ENCODE results near the gene IGSF22.

IGSF22 gene

GRCh38 chr11:18713646-18714442, 12.1 kb downstream of the IGSF22 start:
- DNase-seq = no peak
- TF ChIP-seq GATA1 (IDR thresholded peaks at IDR 0.05; ENCODE audit: low read depth, low read length) (no peak), POLR2A (IDR thresholded peaks at IDR 0.05; ENCODE audit: low read length) (no peak)

GRCh38 chr11:18710545-18710944, 15.4 kb downstream of the IGSF22 start:
- no peak for DNase-seq
- TF ChIP-seq POLR2A (IDR thresholded peaks at IDR 0.05; ENCODE audit: low read length) = no peak
- no peak for TF ChIP-seq GATA1 (IDR thresholded peaks at IDR 0.05; ENCODE audit: low read depth, low read length)

GRCh38 chr11:18709414-18709813, 16.6 kb downstream of the IGSF22 start:
- TF ChIP-seq GATA1 (IDR thresholded peaks at IDR 0.05; ENCODE audit: low read depth, low read length) = no peak
- TF ChIP-seq POLR2A (IDR thresholded peaks at IDR 0.05; ENCODE audit: low read length) = no peak
- DNase-seq = no peak

GRCh38 chr11:18707811-18708340, 18.1 kb downstream of the IGSF22 start:
- no peak for TF ChIP-seq GATA1 (IDR thresholded peaks at IDR 0.05; ENCODE audit: low read depth, low read length)
- no peak for TF ChIP-seq POLR2A (IDR thresholded peaks at IDR 0.05; ENCODE audit: low read length)
- no peak for DNase-seq

GRCh38 chr11:18706330-18707243, 19.4 kb downstream of the IGSF22 start:
- TF ChIP-seq POLR2A (IDR thresholded peaks at IDR 0.05; ENCODE audit: low read length) (no peak), GATA1 (IDR thresholded peaks at IDR 0.05; ENCODE audit: low read depth, low read length) (no peak)

GRCh38 chr11:18705651-18706281, 20.2 kb downstream of the IGSF22 start:
- TF ChIP-seq GATA1 (IDR thresholded peaks at IDR 0.05; ENCODE audit: low read depth, low read length) (no peak), POLR2A (IDR thresholded peaks at IDR 0.05; ENCODE audit: low read length) (no peak)
- no peak for DNase-seq

More at GRCh38 chr11:18706330-18707243, 19.4 kb downstream of the IGSF22 start:
- no peak for DNase-seq

- TF ChIP-seq GATA1 (IDR thresholded peaks at IDR 0.05; ENCODE audit: low read depth, low read length) (no peak), POLR2A (IDR thresholded peaks at IDR 0.05; ENCODE audit: low read length) (no peak)
- DNase-seq = no peak
These were observed 21.3 kb downstream of the IGSF22 start for GRCh38 chr11:18704698-18705097.

GRCh38 chr11:18704045-18704645, 21.8 kb downstream of the IGSF22 start:
- DNase-seq = no peak
- TF ChIP-seq POLR2A (IDR thresholded peaks at IDR 0.05; ENCODE audit: low read length) = no peak
- no peak for TF ChIP-seq GATA1 (IDR thresholded peaks at IDR 0.05; ENCODE audit: low read depth, low read length)

- DNase-seq = no peak
- TF ChIP-seq GATA1 (IDR thresholded peaks at IDR 0.05; ENCODE audit: low read depth, low read length) = no peak
- no peak for TF ChIP-seq POLR2A (IDR thresholded peaks at IDR 0.05; ENCODE audit: low read length)
These were observed 22.8 kb downstream of the IGSF22 start for GRCh38 chr11:18703001-18703763.

GRCh38 chr11:18701614-18702216, 24.3 kb downstream of the IGSF22 start:
- TF ChIP-seq GATA1 (IDR thresholded peaks at IDR 0.05; ENCODE audit: low read depth, low read length) (no peak), POLR2A (IDR thresholded peaks at IDR 0.05; ENCODE audit: low read length) (no peak)
- no peak for DNase-seq

GRCh38 chr11:18700872-18701271, 25.1 kb downstream of the IGSF22 start:
- DNase-seq = no peak

GRCh38 chr11:18700375-18700774, 25.6 kb downstream of the IGSF22 start:
- DNase-seq = no peak
- TF ChIP-seq GATA1 (IDR thresholded peaks at IDR 0.05; ENCODE audit: low read depth, low read length) (no peak), POLR2A (IDR thresholded peaks at IDR 0.05; ENCODE audit: low read length) (no peak)

More at GRCh38 chr11:18700872-18701271, 25.1 kb downstream of the IGSF22 start:
- TF ChIP-seq POLR2A (IDR thresholded peaks at IDR 0.05; ENCODE audit: low read length) = no peak
- TF ChIP-seq GATA1 (IDR thresholded peaks at IDR 0.05; ENCODE audit: low read depth, low read length) = no peak

Measured in erythroblast (primary cell).